Fibroblast of lung (primary cell): Measurements from ENCODE around the gene CLTA. TPM values are rescaled to one million over a fixed set of nuclear protein-coding genes. Genes with fewer than 3 reads are reported as not detected.
"Not testable (repeated sequence)": the region's sequence is repeated elsewhere in the genome, so short reads cannot be mapped to it uniquely, and the experiment has no call there.

Experiments
- DNase-seq, 2 donors: peaks; one replicate each; pipeline versions ENCODE4 v3.0.0 to v3.0.0-alpha.2; 2010; ENCODE audit warnings: low read depth in 2 of 2
- H2AFZ ChIP-seq: 2 replicates; pipeline ENCODE4 v1.5.1; 2012; ENCODE audit warnings: low read length, control low read depth, inconsistent platforms
- H3K27ac ChIP-seq: 2 replicates; pipeline ENCODE4 v1.5.1; 2011; ENCODE audit warnings: low read length, control low read depth; ENCODE audit not compliant: insufficient read depth
- H3K27me3 ChIP-seq: 2 replicates; pipeline ENCODE4 v1.5.1; 2011; ENCODE audit warnings: mild to moderate bottlenecking, low read length; ENCODE audit not compliant: control insufficient read depth, insufficient read depth
- H3K36me3 ChIP-seq: 2 replicates; pipeline ENCODE4 v1.5.1; 2011; ENCODE audit warnings: low read length; ENCODE audit not compliant: control insufficient read depth, insufficient read depth
- H3K4me1 ChIP-seq: 2 replicates; pipeline ENCODE4 v1.5.1; 2011; ENCODE audit warnings: low read length; ENCODE audit not compliant: control insufficient read depth, insufficient read depth; ENCODE audit errors: extremely low read depth
- H3K4me2 ChIP-seq: 2 replicates; pipeline ENCODE4 v1.5.1; 2011; ENCODE audit warnings: low read length, control low read depth; ENCODE audit not compliant: insufficient read depth; ENCODE audit errors: extremely low read depth
- H3K4me3 ChIP-seq, 4 experiments: fragments of 200-600 bp in 1 of 4; sonication (generic) in 1 of 4; replicated peaks in 1 of 4; 2 replicates each; pipeline ENCODE4 v1.5.1; 2011 to 2016; ENCODE audit warnings: low read length in 4 of 4, low read depth in 3 of 4, mild to moderate bottlenecking in 3 of 4, control low read depth in 2 of 4, inconsistent platforms in 1 of 4, mixed read lengths in 1 of 4; ENCODE audit not compliant: insufficient read depth in 1 of 4; ENCODE audit errors: control extremely low read depth in 1 of 4
- H3K79me2 ChIP-seq: 2 replicates; pipeline ENCODE4 v1.5.1; 2012; ENCODE audit warnings: mild to moderate bottlenecking, low read length, inconsistent platforms; ENCODE audit not compliant: control insufficient read depth, insufficient read depth
- H3K9ac ChIP-seq: 2 replicates; pipeline ENCODE4 v1.5.1; 2011; ENCODE audit warnings: mild to moderate bottlenecking, low read length, control low read depth; ENCODE audit not compliant: insufficient read depth
- H3K9me3 ChIP-seq: 2 replicates; pipeline ENCODE4 v1.5.1; 2012; ENCODE audit warnings: low read depth, low read length; ENCODE audit not compliant: control insufficient read depth, insufficient read depth
- H4K20me1 ChIP-seq: 2 replicates; pipeline ENCODE4 v1.5.1; 2011; ENCODE audit warnings: low read length; ENCODE audit not compliant: control insufficient read depth, insufficient read depth; ENCODE audit errors: extremely low read depth
- EZH2 ChIP-seq: IDR thresholded peaks from 2 replicates; pipeline ENCODE4 v1.5.1; 2012; ENCODE audit warnings: low read length, control low read depth, mild to moderate bottlenecking; ENCODE audit errors: missing control alignments
- polyA plus RNA-seq, 2 donors: library from polyadenylated mRNA; depleted of rRNA in 1 of 2; stranded (reverse) in 1 of 2; unstranded in 1 of 2; fragments of >200 nt; gene quantifications; 2 replicates each; pipeline ENCODE4 v1.2.1, GENCODE V29; 2011 to 2012; ENCODE audit warnings: missing spikeins in 1 of 2
- total RNA-seq: library from RNA; depleted of rRNA; stranded (reverse); fragments of >200 nt; gene quantifications from 2 replicates; pipeline ENCODE4 v1.2.1, GENCODE V29; 2014
- TF ChIP-seq, protein P1 (sequence below), 2 donors: IDR thresholded peaks in 1 of 2; conservative IDR thresholded peaks in 1 of 2; 1 replicate in 1 of 2; 2 replicates in 1 of 2; pipeline ENCODE4 v1.5.1; 2011 to 2012; ENCODE audit warnings: low read length in 2 of 2, control low read depth in 1 of 2, inconsistent platforms in 1 of 2, low read depth in 1 of 2, mild to moderate bottlenecking in 1 of 2

CLTA gene
- total and polyA plus RNA-seq, 2 donors (not counting 1 experiment from before 2014, with no cell fraction given): 238 to 341 TPM

DNA sequence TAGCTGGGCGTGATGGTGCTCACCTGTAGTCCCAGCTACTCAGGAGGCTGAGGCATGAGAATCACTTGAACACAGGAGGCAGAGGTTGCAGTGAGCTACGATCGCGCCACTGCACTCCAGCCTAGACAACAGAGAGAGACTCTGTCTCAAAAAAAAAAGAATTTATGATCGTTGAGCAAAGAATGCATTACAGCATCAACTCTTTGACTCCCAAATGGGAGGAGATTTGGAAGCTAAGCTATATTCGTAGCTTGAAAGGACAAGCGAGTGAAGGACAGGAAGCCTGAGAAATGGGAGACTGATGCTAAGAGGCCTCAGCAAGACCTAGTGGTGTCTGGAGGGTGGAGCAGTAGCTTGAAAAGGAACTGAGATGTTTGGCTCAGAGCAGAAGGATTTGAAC, 31.8 kb upstream of the CLTA start:
- peaks cover 32% of the 10 kb centered on the region for H3K4me1 ChIP-seq
- no peak overlapping the region for H3K27ac ChIP-seq

DNA sequence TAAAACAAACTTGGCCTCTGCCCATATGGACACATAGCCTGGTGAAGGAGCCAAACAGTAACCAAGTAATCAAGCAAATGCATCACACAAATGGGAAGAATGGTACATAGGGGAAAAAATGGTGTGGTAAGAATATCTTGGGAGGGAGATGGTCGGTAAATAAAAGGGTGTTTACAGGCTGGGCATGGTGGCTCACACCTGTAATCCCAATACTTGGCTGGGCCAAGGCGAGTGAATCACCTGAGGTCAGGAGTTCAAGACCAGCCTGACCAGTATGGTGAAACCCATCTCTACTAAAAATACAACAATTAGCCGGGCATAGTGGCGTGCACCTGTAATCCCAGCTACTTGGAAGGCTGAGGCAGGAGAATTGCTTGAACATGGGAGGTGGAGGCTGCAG, 31.2 kb upstream of the CLTA start:
- H3K27ac ChIP-seq, H3K79me2 ChIP-seq, H3K9ac ChIP-seq, H3K4me3 ChIP-seq, H3K36me3 ChIP-seq, H3K9me3 ChIP-seq, H4K20me1 ChIP-seq, H3K4me2 ChIP-seq, DNase-seq, H2AFZ ChIP-seq, H3K27me3 ChIP-seq: not testable (repeated sequence)
- H3K4me1 ChIP-seq: peaks cover 35% of the 10 kb centered on the region

More for the DNA sequence above, 31.8 kb upstream of the CLTA start:
- Histone ChIP-seq H3K4me2 (no peak overlapping the region), H3K79me2 (no peaks in the 10 kb centered on the region), H3K36me3 (no peaks in the 10 kb centered on the region), H3K4me3 (no peak overlapping the region), H3K27me3 (no peaks in the 10 kb centered on the region), H2AFZ (no peak overlapping the region), H3K9ac (no peak overlapping the region), H3K9me3 (no peaks in the 10 kb centered on the region), H4K20me1 (no peaks in the 10 kb centered on the region)
- TF ChIP-seq EZH2: no peak
- TF ChIP-seq, protein P1, sequence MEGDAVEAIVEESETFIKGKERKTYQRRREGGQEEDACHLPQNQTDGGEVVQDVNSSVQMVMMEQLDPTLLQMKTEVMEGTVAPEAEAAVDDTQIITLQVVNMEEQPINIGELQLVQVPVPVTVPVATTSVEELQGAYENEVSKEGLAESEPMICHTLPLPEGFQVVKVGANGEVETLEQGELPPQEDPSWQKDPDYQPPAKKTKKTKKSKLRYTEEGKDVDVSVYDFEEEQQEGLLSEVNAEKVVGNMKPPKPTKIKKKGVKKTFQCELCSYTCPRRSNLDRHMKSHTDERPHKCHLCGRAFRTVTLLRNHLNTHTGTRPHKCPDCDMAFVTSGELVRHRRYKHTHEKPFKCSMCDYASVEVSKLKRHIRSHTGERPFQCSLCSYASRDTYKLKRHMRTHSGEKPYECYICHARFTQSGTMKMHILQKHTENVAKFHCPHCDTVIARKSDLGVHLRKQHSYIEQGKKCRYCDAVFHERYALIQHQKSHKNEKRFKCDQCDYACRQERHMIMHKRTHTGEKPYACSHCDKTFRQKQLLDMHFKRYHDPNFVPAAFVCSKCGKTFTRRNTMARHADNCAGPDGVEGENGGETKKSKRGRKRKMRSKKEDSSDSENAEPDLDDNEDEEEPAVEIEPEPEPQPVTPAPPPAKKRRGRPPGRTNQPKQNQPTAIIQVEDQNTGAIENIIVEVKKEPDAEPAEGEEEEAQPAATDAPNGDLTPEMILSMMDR (conservative IDR thresholded peaks at IDR 0.05 in 1 of 2, IDR thresholded peaks at IDR 0.05 in 1 of 2; ENCODE audit: low read depth in 1 of 2, low read length in 2 of 2): no peak
- peak in 1 of 2 donors; percentile 70 for DNase-seq

DNA sequence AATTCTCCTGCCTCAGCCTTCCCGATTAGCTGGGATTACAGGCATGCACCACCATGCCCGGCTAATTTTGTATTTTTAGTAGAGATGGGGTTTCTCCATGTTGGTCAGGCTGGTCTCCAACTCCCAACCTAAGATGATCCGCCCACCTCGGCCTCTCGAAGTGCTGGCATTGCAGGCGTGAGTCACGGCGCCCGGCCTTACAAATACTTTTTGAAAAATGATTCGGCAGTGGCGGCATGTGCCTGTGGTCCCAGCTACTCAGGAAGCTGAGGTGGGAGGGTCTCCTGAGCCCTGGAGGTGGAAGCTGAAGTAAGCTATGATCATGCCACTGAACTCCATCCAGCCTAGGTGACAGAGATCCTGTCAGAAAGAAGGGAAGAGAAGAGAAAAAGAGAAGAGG, 30.6 kb upstream of the CLTA start:
- H3K36me3 ChIP-seq, H3K27me3 ChIP-seq, H3K4me2 ChIP-seq, H3K9me3 ChIP-seq, H3K27ac ChIP-seq, H4K20me1 ChIP-seq, H3K79me2 ChIP-seq, H2AFZ ChIP-seq, H3K9ac ChIP-seq, H3K4me3 ChIP-seq: not testable (repeated sequence)
- peak in 1 of 2 donors; percentile 32 for DNase-seq
- peaks cover 29% of the 10 kb centered on the region for H3K4me1 ChIP-seq

- H3K36me3 ChIP-seq: no peaks in the 10 kb centered on the region
- no peaks in the 10 kb centered on the region for H3K9me3 ChIP-seq
- peak overlapping the region; percentile 27 for H3K4me2 ChIP-seq
- no peak overlapping the region for H3K27ac ChIP-seq
- H3K4me1 ChIP-seq: peaks cover 28% of the 10 kb centered on the region
- no peak overlapping the region for H3K4me3 ChIP-seq
- H3K79me2 ChIP-seq: no peaks in the 10 kb centered on the region
- no peaks in the 10 kb centered on the region for H3K27me3 ChIP-seq
- no peaks in the 10 kb centered on the region for H4K20me1 ChIP-seq
- peak; percentile 53 to 56 for DNase-seq
- H3K9ac ChIP-seq: no peak overlapping the region
- no peak overlapping the region for H2AFZ ChIP-seq
- TF ChIP-seq EZH2: no peak
- TF ChIP-seq, protein P1 (conservative IDR thresholded peaks at IDR 0.05 in 1 of 2, IDR thresholded peaks at IDR 0.05 in 1 of 2; ENCODE audit: low read depth in 1 of 2, low read length in 2 of 2): no peak
Observed at GRCh38 chr9:36161187-36161586, 29.5 kb upstream of the CLTA start.
